OCI-LY1 (cell line): ENCODE results near the gene CERS6.

Experiments
- EZH2 ChIP-seq: fragments of 200-600 bp; sonication (generic), shearing (Covaris generic); IDR thresholded peaks from 2 replicates; pipeline ENCODE4 v1.8.0; 2017; ENCODE audit warnings: borderline replicate concordance, mixed run types, mild to moderate bottlenecking, antibody characterized with exemption, low read length, moderate library complexity, mixed read lengths
- TF ChIP-seq, protein P1 (sequence below): fragments of 200-600 bp; sonication (generic), shearing (Covaris generic); IDR thresholded peaks from 2 replicates; pipeline ENCODE4 v1.5.1; 2017; ENCODE audit warnings: mild to moderate bottlenecking, antibody characterized with exemption, low read length, moderate library complexity, mixed read lengths

GRCh38 chr2:168565112-168565511 lies 109.0 kb downstream of the CERS6 start:
- TF ChIP-seq, protein P1, sequence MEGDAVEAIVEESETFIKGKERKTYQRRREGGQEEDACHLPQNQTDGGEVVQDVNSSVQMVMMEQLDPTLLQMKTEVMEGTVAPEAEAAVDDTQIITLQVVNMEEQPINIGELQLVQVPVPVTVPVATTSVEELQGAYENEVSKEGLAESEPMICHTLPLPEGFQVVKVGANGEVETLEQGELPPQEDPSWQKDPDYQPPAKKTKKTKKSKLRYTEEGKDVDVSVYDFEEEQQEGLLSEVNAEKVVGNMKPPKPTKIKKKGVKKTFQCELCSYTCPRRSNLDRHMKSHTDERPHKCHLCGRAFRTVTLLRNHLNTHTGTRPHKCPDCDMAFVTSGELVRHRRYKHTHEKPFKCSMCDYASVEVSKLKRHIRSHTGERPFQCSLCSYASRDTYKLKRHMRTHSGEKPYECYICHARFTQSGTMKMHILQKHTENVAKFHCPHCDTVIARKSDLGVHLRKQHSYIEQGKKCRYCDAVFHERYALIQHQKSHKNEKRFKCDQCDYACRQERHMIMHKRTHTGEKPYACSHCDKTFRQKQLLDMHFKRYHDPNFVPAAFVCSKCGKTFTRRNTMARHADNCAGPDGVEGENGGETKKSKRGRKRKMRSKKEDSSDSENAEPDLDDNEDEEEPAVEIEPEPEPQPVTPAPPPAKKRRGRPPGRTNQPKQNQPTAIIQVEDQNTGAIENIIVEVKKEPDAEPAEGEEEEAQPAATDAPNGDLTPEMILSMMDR: no peak
- TF ChIP-seq EZH2: no peak
